ENCODE data around the gene FEM1B.

GRCh38 chr15:68289621-68290352, 12.2 kb downstream of the FEM1B start:
- no peak for TF ChIP-seq POLR2AphosphoS5 (IDR thresholded peaks at IDR 0.05; ENCODE audit: insufficient read depth, low read depth, low read length)
- no peak for TF ChIP-seq MYC (IDR thresholded peaks at IDR 0.05; ENCODE audit: low read depth, low read length)
- no peak for TF ChIP-seq EZH2 (IDR thresholded peaks at IDR 0.05; ENCODE audit: borderline replicate concordance, low read depth, low read length, severe bottlenecking)
- no peak for TF ChIP-seq MAX (IDR thresholded peaks at IDR 0.05; ENCODE audit: insufficient read depth, insufficient read length)
- TF ChIP-seq CTCF (IDR thresholded peaks at IDR 0.05; ENCODE audit: extremely low read depth in 1 of 2, insufficient read depth in 1 of 2, low read depth in 1 of 2, low read length in 2 of 2), result no peak
- no peak for TF ChIP-seq JUN (IDR thresholded peaks at IDR 0.05; ENCODE audit: borderline replicate concordance, insufficient read depth, insufficient read length, low read depth)
- TF ChIP-seq POLR2A (IDR thresholded peaks at IDR 0.05; ENCODE audit: low read depth, low read length), result no peak
- no peak for TF ChIP-seq FOS (IDR thresholded peaks at IDR 0.05; ENCODE audit: borderline replicate concordance, insufficient read depth, low read length)
